Smooth muscle cell of the brain vasculature (primary cell): ENCODE data around the gene PVALB.
A peak's percentile ranks its signal among the peaks of the same experiment; 100 is the strongest.

ENCODE experiments used
- DNase-seq: peaks from one replicate; pipeline ENCODE4 v3.0.0-alpha.2; 2012; ENCODE audit warnings: low read depth, low spot score

Gene PVALB

GRCh38 chr22:36816636-36817524 is at the start of gene PVALB:
TSS of gene PVALB (minus strand) at chr22:36817035. CDS start at chr22:36817005, 30 bp downstream.
- DNase-seq = peak; percentile 3

- no peak for DNase-seq
Observed at GRCh38 chr22:36865346-36865745, 48.5 kb upstream of the PVALB start.

GRCh38 chr22:36864454-36865215 is 47.8 kb upstream of the PVALB start:
- no peak for DNase-seq

GRCh38 chr22:36863979-36864378 is 47.1 kb upstream of the PVALB start:
- no peak for DNase-seq

GRCh38 chr22:36863281-36863680 is 46.4 kb upstream of the PVALB start:
- DNase-seq = no peak

GRCh38 chr22:36862251-36863242 is 45.7 kb upstream of the PVALB start:
- no peak for DNase-seq

GRCh38 chr22:36860821-36861659 is 44.2 kb upstream of the PVALB start, which contains the start of gene NCF4:
TSS of gene NCF4 (plus strand) at chr22:36861006. CDS start at chr22:36861172, 166 bp downstream.
- DNase-seq = no peak

- DNase-seq = no peak
Observed at GRCh38 chr22:36860438-36860820, 43.6 kb upstream of the PVALB start.

GRCh38 chr22:36860017-36860416 is 43.2 kb upstream of the PVALB start:
- DNase-seq = no peak

- DNase-seq = no peak
Observed at GRCh38 chr22:36858966-36859365, 42.1 kb upstream of the PVALB start.

GRCh38 chr22:36858156-36858555 is 41.3 kb upstream of the PVALB start:
- no peak for DNase-seq

- DNase-seq = no peak
Observed at GRCh38 chr22:36856792-36857135, 39.9 kb upstream of the PVALB start.

GRCh38 chr22:36856121-36856791 is 39.4 kb upstream of the PVALB start:
- peak; percentile 57 for DNase-seq

GRCh38 chr22:36855478-36855877 is 38.6 kb upstream of the PVALB start:
- DNase-seq = no peak

GRCh38 chr22:36853407-36854099 is 36.7 kb upstream of the PVALB start:
- DNase-seq = peak; percentile 17

GRCh38 chr22:36852056-36852973 is 35.5 kb upstream of the PVALB start:
- DNase-seq = no peak

- DNase-seq = no peak
Observed at GRCh38 chr22:36850682-36851081, 33.8 kb upstream of the PVALB start.

- DNase-seq = no peak
Observed at GRCh38 chr22:36850056-36850455, 33.2 kb upstream of the PVALB start.
